ENCODE measurements around the gene IFRD2. TPM values are rescaled to one million over a fixed set of nuclear protein-coding genes. Genes with fewer than 3 reads are reported as not detected.

IFRD2 gene
- total and polyA plus RNA-seq, 9 of the 15 experiments (the other 6 are each of a cell fraction or from before 2014, with no cell fraction given), result 30.5 to 115 (median 52.8) TPM

- TF ChIP-seq ZNF318 (IDR thresholded peaks at IDR 0.05; ENCODE audit: borderline replicate concordance in 1 of 2, low read depth in 1 of 2) (no peak), TRIM25 (IDR thresholded peaks at IDR 0.05; ENCODE audit: borderline replicate concordance) (no peak)
Observed at GRCh38 chr3:50262778-50263177, 29.5 kb downstream of the IFRD2 start (continued).
